ENCODE data around the gene COX6A2.

COX6A2 gene

DNA sequence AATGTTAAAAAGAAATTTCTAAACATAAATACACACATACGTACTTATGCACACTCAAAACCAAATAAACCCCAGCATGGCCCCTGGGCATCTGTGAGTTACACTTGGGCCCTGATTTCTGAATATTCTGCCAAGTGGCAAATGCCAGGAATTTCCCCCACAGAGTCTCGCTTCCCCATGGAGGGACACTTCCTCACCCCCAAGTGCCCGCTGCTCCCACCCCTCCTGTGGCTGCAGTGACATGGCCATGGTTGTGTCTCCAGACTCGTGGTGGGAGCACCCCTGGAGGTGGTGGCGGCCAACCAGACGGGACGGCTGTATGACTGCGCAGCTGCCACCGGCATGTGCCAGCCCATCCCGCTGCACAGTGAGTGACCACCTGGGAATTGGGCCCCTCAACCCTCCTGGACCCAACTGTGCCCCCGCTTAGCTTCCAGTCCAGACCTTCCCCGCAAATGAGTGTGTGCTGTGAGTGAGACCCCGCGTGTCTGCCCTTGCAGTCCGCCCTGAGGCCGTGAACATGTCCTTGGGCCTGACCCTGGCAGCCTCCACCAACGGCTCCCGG lies 31.0 kb downstream of the COX6A2 start:
- TF ChIP-seq, protein P1, sequence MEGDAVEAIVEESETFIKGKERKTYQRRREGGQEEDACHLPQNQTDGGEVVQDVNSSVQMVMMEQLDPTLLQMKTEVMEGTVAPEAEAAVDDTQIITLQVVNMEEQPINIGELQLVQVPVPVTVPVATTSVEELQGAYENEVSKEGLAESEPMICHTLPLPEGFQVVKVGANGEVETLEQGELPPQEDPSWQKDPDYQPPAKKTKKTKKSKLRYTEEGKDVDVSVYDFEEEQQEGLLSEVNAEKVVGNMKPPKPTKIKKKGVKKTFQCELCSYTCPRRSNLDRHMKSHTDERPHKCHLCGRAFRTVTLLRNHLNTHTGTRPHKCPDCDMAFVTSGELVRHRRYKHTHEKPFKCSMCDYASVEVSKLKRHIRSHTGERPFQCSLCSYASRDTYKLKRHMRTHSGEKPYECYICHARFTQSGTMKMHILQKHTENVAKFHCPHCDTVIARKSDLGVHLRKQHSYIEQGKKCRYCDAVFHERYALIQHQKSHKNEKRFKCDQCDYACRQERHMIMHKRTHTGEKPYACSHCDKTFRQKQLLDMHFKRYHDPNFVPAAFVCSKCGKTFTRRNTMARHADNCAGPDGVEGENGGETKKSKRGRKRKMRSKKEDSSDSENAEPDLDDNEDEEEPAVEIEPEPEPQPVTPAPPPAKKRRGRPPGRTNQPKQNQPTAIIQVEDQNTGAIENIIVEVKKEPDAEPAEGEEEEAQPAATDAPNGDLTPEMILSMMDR (conservative IDR thresholded peaks at IDR 0.05; ENCODE audit: low read depth, low read length), result no peak
- no peak overlapping the region for H3K4me3 ChIP-seq (ENCODE audit: low read depth, low read length)
- no peak for DNase-seq (ENCODE audit: low read depth)

DNA sequence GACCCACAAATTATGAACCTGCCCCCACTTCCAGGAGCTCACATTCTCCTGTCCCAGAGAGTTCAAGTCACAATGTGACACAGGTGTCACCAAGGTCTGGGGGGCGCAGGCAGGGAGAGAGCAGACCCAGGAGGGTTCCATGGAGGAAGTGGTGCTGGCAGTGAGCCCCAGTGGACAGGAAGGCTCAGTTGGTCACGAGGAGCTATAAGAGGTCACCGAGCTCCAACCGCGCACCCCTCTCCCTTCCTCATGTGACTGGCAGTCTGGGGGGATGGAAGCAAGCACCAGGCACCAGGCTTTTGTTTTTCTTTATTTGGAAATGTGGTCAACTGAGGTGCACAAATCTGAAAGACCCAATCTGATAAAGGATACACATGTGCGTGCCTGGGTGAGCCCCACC lies 32.5 kb downstream of the COX6A2 start:
- TF ChIP-seq, protein P1 (conservative IDR thresholded peaks at IDR 0.05; ENCODE audit: low read depth, low read length), result no peak
- no peak for DNase-seq (ENCODE audit: low read depth)
- no peak overlapping the region for H3K4me3 ChIP-seq (ENCODE audit: low read depth, low read length)

DNA sequence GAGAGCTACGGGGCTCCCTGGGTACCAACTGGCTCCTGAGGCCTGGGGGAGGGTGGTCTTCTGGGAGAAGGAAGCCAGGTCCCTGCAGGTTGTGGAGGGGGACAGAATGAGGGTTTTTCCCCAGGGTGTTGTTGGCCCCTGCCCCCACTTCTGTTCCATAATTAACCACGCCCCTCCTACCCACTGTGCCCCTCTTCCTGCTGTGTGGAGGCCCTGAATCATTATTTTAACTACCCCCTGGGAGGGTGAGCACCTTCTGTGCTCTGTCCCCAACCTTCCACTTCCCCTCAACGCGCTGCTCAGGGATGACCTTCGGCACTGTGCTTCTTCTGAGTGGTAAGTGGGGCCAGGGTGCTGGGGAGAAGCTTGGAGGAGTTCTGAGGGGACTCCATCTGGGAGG lies 35.1 kb downstream of the COX6A2 start, which contains the start of gene ITGAD:
ITGAD (plus strand) TSS at position 280 of the 400 bp plus-strand sequence; CDS start at position 306, 26 bp downstream.
- no peak within 1 kb of the TSS for H3K4me3 ChIP-seq (ENCODE audit: low read depth, low read length)
- TF ChIP-seq, protein P1 (conservative IDR thresholded peaks at IDR 0.05; ENCODE audit: low read depth, low read length), result no peak

DNA sequence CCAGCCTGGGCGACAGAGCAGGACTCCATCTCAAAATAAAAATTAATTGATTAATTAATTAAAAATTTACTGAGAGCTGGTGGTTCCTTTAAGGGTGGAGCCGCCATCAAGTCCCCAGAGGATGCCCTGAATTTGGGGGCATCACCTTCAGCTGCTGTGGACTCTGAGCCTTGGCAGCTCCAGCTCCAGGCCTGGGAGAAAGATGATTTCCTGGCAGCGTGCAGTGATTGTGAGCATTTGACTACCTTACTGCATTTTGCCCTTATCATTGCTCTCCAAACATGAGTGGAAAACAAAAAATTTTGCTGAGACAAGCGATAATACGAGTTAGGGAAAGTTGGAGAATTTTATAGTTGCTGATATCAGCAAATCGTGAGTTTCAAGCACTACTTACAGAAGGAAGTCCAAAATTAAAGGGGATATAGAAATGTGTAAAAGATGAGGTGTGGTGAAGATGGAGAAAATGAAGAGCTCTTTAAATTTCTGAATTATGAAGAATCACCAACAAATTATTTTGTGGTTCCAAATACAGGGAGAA lies 37.6 kb downstream of the COX6A2 start:
- no peak for DNase-seq (ENCODE audit: low read depth)
- TF ChIP-seq, protein P1 (conservative IDR thresholded peaks at IDR 0.05; ENCODE audit: low read depth, low read length), result no peak
- H3K4me3 ChIP-seq (ENCODE audit: low read depth, low read length), result no peak overlapping the region

More for the DNA sequence above, 35.1 kb downstream of the COX6A2 start, which contains the start of gene ITGAD:
- no peak for DNase-seq (ENCODE audit: low read depth)

DNA sequence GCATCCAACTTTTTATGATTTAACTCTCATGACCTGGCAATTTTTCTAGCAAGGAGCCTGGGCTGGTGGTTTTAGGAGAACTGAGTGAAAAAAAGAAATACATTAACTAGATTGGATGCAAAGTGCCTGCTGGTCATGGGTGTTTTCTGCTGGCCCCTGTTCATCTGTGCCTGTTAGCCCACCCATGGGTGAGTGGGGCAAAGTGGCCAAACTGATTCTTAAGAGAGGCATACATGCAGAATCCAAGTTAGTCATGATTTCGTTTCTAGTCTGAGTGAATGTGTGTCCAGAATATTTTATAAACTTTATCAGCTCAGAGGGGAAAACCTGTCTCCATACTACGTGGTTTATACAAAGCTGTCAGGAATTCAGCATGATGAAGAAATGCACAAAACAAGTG lies 39.6 kb downstream of the COX6A2 start:
- TF ChIP-seq, protein P1 (conservative IDR thresholded peaks at IDR 0.05; ENCODE audit: low read depth, low read length), result no peak
- DNase-seq (ENCODE audit: low read depth), result no peak
- H3K4me3 ChIP-seq (ENCODE audit: low read depth, low read length), result no peak overlapping the region

DNA sequence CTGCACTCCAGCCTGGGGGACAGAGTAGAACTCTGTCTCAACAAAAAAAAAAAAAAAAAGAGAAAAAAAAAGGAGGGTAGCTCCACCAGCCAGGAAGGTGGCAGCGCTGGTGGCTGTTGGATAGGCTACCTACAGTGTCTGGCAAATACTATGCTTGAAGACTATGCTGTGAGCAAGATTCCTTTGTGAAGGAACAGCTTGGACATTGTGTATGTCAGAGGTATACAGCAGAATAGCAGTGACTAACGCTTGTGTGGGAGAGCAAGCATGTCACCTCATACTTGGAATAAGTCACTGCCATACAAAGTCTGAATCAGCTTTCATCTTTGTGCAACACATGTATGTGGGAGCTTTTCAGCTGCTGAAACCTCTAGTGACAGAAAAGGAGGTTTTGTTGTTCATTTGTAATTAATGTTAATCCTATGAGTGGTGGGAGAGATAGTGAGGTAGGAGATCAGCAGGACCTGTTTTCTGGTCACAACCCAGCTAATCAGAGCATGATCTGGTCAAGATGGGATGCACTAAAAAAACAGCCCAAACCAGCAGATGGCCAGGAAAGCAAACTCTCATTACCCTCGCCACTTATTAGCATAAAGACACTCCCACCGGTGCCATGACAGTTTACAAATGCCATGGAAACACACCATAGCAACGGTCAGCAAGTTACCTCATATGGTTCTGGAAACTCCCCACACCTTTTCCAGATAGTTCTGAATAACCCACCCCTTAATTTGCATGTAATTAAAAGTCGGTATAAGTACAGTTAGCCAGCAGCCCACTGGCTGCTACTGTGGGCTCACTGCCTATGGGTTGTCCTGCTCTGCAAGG lies 41.8 kb downstream of the COX6A2 start:
- DNase-seq (ENCODE audit: low read depth), result peak; percentile 20
- TF ChIP-seq, protein P1 (conservative IDR thresholded peaks at IDR 0.05; ENCODE audit: low read depth, low read length), result no peak
- H3K4me3 ChIP-seq (ENCODE audit: low read depth, low read length), result no peak overlapping the region
